22Rv1 (cell line): Measurements from ENCODE around the gene SEC14L2.

Source experiments
- CTCF ChIP-seq: fragments of 450-650 bp; IDR thresholded peaks from 2 replicates; pipeline ENCODE4 v1.5.1; 2017; ENCODE audit warnings: mild to moderate bottlenecking
- ZFX ChIP-seq: fragments of 450-650 bp; IDR thresholded peaks from 2 replicates; pipeline ENCODE4 v1.6.1; 2017; ENCODE audit warnings: antibody characterized with exemption, borderline replicate concordance

- TF ChIP-seq CTCF (no peak), ZFX (no peak)
These were observed 14.5 kb upstream of the SEC14L2 start for GRCh38 chr22:30382340-30382739.
